ENCODE data around the gene DGKZ.

GRCh38 chr11:46367916-46368267 lies 20.6 kb downstream of the DGKZ start:
- no peak for TF ChIP-seq CTCF (IDR thresholded peaks at IDR 0.05)
- TF ChIP-seq POLR2A (IDR thresholded peaks at IDR 0.05) = no peak

Data from Peyer's patch (tissue), 4 donors.